GM19043 (cell line): ENCODE measurements around the gene ZNF654.
"Not testable (repeated sequence)": the region's sequence is repeated elsewhere in the genome, so short reads cannot be mapped to it uniquely, and the experiment has no call there.

ENCODE experiments used
- ATAC-seq: cut with Tn5 transposase; IDR thresholded peaks from one replicate; pipeline ENCODE4 v1.9.1; 2021; ENCODE audit warnings: low read depth; ENCODE audit not compliant: unreplicated experiment

ZNF654 gene

DNA sequence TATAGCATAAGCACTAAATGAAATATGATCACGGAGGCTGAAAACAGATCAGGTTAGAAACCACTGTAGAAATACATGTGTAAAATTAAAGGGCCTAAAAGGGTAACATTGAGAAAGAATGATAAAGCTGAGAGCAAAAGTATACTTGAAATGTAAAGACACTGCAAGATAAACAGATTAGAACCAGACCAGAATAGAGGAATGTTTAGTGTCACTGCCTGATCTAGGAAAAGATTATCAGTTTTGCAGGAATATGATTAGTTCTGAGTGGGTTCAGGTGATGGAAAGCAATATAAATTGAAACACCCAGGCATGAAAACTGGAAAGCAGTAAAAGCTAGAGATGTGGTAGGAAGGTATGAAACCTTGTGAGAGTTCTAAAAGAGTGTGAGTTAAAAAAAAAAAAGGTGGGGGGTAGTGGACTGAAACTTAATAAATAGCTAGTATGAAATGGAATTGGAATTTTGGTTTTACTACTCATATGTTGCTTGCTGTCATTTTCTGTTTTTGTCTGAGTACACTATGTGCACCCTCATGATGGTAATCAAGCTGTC lies 74.7 kb downstream of the ZNF654 start:
- no peak for ATAC-seq

DNA sequence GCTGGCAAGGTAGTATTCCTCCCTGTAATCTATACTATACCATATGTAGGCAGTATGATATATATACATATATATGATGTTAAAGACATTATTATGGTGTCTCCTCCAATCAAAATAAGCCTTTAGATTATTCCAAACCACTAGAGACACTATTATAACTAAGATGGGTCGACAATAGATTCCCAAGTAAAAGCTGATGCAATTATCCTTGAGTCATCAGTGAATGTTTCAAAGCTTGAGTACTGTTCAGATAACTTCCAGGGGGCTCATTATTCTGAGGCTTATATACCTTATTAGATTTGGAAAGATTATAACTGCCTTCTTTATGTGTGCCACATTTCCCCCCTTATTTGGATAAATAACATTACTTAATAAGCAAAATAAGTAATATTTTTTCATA lies 78.8 kb downstream of the ZNF654 start:
- ATAC-seq: no peak

DNA sequence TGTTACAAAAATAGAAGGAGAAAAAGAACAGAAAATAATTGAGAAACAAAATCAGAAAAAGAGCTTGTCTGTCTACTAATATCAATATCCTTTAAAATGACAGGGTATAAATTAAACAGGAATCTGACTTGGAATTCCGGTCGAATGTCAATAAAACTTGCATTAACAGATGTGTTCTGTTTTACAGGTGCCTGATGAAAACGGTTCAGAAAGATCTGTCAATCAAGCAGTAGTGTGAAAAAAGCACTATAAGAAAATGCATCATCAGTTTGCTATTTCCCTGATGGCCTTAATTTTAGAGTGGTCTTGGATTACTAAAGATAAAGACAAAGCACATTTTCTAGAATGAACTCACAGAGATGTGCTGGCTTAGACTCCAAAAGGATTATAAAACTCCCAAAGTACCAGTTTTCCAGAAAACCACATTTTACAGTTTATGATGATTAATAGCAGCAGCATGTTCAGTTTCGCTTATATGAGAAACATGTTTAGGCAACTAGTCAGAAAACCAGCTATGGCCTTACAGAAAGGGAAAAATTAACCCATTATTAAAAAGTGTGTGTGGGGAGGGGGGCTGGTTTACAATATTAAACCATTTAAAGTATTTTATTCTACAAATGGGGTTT lies 82.5 kb downstream of the ZNF654 start:
- peak; percentile 9 for ATAC-seq

DNA sequence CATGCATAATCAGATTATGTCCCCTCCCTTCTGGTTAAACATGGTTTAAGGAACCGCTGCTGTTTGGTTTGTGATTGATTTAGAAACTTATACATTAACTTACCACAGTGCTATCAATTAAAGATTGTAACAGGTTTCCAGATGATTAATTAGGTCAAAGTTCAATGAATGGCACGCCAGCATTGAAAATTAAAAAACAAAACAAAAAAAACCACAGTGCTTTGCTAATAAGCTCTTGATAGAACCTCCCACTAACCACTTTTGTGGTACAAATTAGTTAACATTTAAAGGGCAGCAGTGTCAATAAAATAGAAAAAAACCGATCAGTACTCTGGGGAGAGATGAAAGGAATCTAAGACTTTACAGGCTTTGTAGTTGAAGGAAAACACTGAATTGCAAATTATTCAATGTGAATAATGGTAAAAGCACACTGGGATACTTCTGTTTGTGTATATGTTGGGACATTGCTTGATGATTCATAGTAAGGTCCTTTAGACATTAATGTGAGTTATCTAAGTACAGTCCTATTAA lies 83.1 kb downstream of the ZNF654 start:
- ATAC-seq: peak; percentile 53

DNA sequence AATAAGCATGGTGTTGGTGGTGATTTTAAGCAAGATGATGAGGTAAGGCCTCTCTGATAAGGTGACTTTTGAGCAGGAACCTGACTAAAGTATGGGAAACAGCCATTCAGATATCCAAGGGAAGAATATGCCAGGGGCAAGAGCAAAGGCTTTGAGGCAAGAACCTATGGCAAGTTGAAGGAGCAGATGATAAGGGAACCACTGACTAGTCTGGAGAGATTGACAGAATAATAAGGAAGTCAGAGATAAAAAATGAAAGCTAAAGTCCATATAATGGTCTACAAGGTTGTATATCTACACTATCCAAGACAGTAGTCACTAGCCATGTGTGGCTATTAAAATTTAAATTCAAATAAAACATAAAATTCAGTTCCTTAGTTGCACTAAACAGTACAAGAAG lies 88.2 kb downstream of the ZNF654 start:
- no peak for ATAC-seq

DNA sequence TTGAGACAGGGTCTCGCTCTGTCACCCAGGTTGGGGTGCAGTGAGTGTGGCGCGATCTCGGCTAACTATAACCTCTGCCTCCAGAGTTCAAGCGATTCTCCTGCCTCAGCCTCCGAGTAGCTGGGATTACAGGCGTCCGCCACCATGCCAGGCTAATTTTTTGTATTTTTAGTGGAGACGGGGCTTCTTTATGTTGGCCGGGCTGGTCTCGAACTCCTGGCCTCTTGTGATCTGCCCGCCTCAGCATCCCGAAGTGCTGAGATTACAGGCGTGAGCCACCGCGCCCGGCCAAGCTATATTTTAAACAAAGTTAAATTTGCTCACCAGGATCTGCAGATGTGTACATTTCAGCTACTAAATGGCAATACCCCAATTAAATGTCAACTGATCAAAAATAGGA lies 89.6 kb downstream of the ZNF654 start:
- no peak for ATAC-seq

DNA sequence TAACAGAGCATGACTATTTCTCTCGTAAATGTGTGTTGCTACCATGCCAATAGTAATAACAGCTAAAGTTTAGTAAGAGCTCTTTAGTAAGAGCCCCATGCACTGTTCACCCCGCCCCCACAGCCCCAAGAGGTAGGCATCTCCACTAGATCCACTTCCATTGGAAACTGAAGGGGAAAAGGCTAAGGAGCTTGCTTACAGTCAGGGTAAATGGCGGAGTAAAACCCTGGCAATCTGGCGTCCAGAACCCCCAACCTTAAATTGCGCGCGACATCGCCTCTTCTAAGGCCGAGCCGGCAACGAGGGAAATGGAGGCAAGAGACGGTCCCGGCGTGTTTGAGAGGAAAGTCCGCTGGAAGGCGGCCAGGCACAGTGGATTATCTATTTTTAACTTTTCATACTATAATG lies 90.0 kb downstream of the ZNF654 start:
- ATAC-seq: peak; percentile 8

DNA sequence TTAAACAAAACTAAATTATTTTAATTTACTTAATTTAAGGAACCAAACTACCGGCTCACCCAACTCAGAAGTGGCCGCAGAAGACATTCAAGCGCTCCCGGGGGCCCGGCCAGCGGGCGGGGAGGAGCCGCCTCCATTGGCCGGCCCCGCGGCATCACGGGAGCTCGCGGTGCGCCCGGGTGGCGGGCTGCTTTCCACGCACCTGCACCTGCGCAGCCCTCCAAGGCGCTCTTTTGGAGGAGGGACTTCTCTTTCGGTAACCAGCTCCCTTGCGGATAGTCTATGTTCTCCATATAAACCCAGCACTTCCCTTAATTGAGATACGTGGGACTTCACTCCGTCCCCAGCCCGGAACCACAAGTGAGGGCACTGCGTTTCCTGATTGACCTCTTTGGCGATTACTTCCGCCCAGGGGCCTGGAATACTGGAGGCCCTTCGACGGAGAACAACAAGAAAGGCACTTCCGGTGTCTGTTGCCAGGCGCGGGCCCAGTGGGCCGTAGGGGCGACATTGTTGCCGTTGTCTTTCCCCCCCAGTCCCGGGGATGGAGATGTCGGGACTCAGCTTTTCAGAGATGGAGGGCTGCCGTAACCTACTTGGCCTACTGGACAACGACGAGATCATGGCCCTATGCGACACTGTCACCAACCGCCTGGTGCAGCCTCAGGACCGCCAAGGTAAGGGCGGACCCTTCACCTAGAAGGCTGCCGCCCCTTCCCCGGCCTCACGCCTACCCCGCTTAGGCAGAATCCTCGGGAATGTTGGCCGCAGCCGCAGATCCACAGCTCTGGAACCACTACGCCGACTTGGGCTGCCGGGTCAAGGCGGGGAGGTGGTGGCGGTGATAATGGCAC lies 90.7 kb downstream of the ZNF654 start, which contains the start of gene C3orf38:
Gene C3orf38 (plus strand): TSS at position 451 of the 854 bp plus-strand sequence. CDS start 94 bp downstream, at position 545.
- ATAC-seq: peak; percentile 72

DNA sequence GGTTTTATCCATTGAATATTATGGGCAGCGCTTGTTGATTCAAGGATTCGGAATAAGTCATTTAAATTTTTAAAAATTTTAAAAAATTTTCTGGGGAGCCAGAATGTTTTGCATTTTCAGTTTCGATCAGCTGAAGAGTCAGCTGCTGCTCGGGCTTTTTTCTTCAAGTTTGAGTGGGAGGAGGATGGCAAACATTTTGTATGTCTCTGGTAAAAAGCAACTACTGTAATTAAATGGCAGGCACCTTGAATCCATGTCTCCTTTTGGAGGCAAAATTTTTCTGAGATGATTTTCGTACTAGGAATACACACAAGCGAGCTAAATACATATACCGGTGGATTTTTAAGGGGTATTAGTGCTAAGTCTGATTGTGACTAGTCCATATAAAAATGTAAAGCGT lies 91.3 kb downstream of the ZNF654 start:
- ATAC-seq: no peak

DNA sequence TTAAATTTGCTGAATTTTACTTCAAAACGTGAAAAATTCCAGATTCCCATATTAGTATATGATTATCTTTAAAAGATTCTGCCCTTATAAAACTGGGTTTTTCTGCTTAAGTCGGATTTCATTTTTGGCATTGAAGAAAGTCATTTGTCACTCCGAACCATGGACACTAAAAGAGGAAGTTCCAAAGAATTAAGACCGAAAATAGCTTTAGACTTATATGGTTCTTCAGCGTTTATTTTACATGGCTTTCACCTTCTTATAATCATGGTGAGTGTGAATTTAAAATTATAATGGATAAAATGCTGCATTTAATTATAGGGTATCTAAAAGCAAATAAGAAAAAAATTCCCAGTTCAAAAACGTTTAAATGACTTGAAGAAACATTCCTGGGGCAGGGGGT lies 91.8 kb downstream of the ZNF654 start:
- ATAC-seq: no peak

DNA sequence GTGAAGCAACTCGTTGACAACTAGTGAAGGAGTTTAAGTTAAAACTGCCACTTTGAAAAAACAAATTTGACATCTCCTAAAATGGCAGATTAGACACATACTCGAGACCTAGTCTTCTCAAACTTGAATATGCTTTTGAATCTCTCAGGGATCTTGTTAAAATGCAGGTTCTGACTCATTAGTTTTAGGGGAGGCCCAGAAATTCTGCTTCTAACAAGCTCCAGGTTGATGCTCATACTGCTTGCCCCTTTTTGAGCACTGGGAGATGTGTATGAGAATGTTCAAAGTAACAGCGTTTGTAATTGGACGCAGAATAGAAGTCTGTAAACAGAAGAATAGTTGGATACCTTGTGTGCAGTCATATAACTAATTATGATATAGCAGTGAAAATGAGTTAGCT lies 92.3 kb downstream of the ZNF654 start:
- no peak for ATAC-seq

DNA sequence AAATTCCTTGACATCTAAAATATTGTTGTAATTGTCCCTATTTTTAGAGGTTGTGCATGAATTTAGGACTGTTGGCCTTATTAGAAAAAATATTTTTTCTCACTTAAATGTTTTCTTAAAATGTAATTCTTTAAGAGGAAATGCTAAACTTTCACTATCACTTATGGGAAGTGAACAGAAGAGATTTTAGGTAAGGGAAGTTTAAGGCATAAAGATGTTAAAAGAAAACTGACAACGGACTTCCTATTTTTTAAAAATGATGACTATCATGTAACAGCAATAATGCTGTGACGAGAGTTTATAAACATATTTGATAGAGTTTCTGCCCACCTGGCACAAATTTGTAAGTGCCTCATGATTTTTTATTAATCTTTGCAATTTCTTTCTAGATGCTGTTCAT lies 93.8 kb downstream of the ZNF654 start:
- no peak for ATAC-seq

DNA sequence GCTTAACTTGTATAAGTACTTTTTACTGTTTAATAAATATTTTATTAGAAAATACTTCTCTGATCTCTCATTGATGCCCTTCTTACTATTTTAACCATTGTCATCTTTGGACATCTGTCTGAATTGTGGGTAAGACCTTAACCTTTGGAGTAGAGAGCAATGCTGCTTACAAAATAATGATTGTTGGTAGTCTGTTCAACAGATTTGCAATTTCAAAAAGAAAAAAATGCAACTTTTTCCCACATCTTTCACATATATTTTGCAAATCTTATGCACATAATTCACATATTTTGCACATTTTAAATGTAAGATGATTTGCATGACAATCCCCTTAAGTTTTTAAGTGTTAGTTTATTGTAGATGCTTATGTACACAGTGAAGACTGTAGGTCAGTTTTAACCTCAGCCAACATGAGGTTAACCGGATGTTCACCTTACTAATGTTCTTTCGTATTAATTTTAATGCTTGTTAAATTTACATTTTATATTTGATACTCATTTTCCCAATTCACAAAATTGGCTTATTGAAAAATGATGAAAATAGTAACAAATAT lies 107.4 kb downstream of the ZNF654 start:
- no peak for ATAC-seq

DNA sequence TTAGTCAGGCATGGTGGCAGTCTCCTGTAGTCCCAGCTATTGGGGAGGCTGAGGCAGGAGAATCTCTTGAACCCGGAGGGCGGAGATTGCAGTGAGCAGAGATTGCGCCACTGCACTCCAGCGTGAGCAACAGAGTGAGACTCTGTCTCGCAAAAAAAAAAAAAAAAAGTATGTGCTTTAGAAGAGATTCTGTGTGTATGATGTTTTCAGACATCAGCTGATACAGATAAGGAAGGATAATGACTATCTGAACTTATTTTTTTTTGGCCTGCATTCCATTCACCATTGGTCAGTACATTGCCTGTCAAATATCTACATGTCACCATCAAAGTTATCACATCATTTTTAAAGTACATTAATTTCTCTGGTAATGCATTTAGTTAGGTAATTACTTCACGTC lies 108.1 kb downstream of the ZNF654 start:
- no peak for ATAC-seq

DNA sequence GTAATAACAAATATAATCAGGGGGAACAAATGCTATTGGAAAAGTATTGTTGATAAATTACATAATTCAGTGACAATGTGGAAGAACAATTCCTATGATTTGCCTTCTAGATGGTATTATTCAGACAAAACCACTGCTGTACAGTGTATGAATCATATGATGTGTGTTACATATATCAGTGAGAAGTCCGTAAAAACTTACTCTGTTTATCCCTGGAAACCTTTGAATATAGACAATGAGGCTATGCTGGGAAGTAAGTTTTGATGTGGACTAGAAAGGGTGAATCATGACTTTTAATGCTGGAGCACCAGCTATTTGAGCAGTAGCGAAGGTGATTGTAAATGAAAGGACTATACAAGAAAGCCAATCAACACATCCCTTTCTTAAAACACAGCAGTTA lies 108.6 kb downstream of the ZNF654 start:
- no peak for ATAC-seq

DNA sequence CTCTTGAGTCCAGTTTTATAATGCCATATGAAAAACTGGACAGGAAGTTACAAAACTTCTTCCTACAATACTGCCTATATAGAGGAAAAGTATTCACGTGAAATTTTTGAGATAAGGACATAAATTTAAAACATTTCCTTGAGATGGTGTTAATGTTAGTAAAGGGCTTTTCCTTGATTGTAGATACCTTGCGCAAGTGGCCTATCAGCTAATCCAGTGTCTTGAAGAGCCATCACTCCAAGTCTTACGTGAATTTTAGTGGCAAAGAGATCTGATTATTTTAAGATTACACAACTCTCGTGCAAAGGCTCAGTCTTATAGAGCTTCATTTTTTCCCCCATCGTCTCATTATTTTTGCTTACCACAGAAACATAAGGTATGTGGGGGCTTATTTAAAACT lies 109.1 kb downstream of the ZNF654 start:
- no peak for ATAC-seq

DNA sequence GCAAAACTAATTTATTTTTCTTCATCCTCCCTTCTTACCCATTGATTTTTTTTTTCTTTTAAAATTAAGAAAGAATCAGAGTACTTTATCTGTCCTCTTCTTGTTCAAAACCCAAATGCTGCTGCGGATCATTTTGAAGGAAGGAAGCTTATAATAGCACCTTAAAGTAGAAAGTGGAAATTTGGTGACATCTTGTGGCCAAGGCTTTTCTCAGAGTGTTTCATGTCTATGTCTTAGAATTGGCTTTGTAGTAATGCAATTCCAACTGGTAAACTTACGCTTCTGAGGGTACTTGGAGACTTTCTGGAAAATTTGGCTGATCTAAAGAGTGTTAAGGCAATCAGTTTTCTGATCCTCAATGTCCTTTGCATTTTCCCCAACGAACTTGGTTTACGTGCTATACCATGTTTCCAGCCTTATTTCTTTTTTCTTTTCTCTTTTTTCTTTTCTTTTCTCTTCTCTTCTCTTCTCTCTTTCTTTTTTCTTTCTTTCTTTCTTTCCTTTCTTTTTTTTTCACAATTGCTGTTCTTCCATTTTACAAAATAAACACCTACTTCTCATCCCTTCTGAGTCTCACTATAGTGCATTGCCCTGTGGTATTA lies 121.4 kb downstream of the ZNF654 start:
- ATAC-seq: peak; percentile 93

DNA sequence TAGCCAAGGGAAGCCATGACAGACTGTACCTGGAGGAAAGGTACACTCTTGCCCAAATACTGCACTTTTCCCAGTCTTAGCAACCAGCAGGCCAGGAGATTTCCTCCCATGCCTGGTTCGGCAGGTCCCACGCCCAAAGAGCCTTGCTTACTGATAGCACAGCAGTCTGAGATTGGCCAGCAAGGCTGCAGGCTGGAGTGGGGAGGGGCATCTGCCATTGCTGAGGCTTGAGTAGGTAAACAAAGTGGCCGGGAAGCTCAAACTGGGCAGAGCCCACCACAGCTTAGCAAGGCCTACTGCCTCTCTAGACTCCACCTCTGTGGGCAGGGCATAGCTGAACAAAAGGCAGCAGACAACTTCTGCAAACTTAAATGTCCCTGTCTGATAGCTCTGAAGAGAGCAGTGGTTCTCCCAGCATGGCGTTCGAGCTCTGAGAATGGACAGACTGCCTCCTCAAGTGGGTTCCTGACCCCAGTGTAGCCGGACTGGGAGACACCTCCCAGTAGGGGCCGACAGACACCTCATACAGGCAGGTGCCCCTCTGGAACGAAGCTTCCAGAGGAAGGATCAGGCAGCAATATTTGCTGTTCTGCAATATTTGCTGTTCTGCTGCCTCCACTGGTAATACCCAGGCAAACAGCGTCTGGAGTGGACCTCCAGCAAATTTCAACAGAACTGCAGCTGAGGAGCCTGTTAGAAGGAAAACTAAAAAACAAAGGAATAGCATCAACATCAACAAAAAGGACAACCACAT lies 123.3 kb downstream of the ZNF654 start:
- not testable (repeated sequence) for ATAC-seq

DNA sequence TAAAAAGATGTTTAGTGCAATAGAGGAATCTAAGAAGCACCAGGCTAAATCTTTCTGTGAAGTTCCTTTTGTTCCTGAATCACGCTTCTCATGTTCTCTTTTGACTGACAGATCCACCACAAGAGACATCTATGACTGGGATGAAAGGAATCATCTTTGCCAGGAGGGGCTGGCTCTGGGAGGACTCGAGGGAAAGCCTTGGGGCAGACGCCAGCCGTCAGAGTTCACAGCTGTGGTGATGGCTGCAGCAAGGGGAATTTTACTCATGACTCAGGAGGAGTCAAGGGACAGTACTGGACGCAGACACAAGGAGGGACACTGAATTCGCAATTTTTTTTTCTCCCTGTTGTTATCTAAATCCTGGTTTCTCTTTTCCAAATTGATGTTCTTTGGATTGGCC lies 129.4 kb downstream of the ZNF654 start:
- no peak for ATAC-seq

DNA sequence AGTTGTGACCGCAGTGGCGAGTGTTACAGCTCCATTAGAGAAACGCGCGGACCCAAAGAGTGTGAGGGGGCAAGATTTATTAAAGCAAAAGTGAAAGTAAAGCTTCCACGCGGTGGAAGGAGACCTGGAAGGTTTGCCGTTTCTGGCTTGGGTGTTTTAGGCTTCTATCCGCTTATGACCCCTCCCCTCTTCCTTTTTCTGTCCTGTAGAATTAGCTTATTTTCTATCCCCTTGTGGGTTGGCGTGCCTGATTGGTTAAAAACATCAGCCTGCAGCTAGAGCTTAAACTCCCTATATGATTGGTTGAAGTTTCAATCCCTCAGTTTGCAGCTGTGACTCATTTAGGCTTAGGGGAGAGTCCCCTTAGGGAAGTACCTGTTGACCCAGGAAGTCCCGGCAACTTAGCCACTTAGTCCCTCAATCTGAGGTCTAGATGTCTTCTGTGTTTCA lies 130.3 kb downstream of the ZNF654 start:
- peak; percentile 84 for ATAC-seq
